Mesenchymal stem cell (in vitro differentiated cells and primary cell): ENCODE measurements around the gene XG.
A peak's percentile ranks its signal among the peaks of the same experiment; 100 is the strongest.

Source experiments
- DNase-seq: peaks from one replicate; pipeline ENCODE4 v3.0.0-alpha.2; 2013
- H2AFZ ChIP-seq: one replicate; pipeline ENCODE4 v1.6.1; 2013; ENCODE audit warnings: low read depth, mild to moderate bottlenecking, control low read depth, inconsistent platforms, low read length, moderate library complexity
- H2AK5ac ChIP-seq: 2 replicates; pipeline ENCODE4 v1.6.1; 2013; ENCODE audit warnings: low read length, moderate library complexity, mild to moderate bottlenecking, inconsistent platforms; ENCODE audit not compliant: severe bottlenecking
- H2BK120ac ChIP-seq: one replicate; pipeline ENCODE4 v1.6.1; 2013; ENCODE audit warnings: low read depth, mild to moderate bottlenecking, inconsistent platforms, low read length, moderate library complexity
- H2BK12ac ChIP-seq, 2 experiments: one replicate each; pipeline ENCODE4 v1.6.1; 2013; ENCODE audit warnings: inconsistent platforms in 2 of 2, low read length in 2 of 2, mild to moderate bottlenecking in 2 of 2, moderate library complexity in 2 of 2, control low read depth in 1 of 2
- H2BK15ac ChIP-seq: one replicate; pipeline ENCODE4 v1.6.1; 2013; ENCODE audit warnings: mild to moderate bottlenecking, low read depth, inconsistent platforms; ENCODE audit not compliant: poor library complexity, severe bottlenecking
- H2BK5ac ChIP-seq: 2 replicates; pipeline ENCODE4 v1.6.1; 2013; ENCODE audit warnings: low read depth, mild to moderate bottlenecking, low read length, control low read depth, inconsistent platforms; ENCODE audit not compliant: poor library complexity, severe bottlenecking
- H3K14ac ChIP-seq, 2 experiments: one replicate each; pipeline ENCODE4 v1.6.1; 2013; ENCODE audit warnings: inconsistent platforms in 2 of 2, low read length in 2 of 2, control low read depth in 1 of 2, mild to moderate bottlenecking in 1 of 2, moderate library complexity in 1 of 2
- H3K18ac ChIP-seq, 2 experiments: one replicate each; pipeline ENCODE4 v1.6.1; 2013; ENCODE audit warnings: inconsistent platforms in 2 of 2, low read length in 2 of 2, control low read depth in 1 of 2, low read depth in 1 of 2, mild to moderate bottlenecking in 1 of 2
- H3K23ac ChIP-seq, 2 experiments: one replicate each; pipeline ENCODE4 v1.6.1; 2013; ENCODE audit warnings: inconsistent platforms in 2 of 2, low read length in 2 of 2, mild to moderate bottlenecking in 2 of 2, moderate library complexity in 2 of 2, control low read depth in 1 of 2
- H3K27ac ChIP-seq: 2 replicates; pipeline ENCODE4 v1.5.1; 2013; ENCODE audit warnings: mild to moderate bottlenecking, moderate library complexity, low read length, control low read depth, inconsistent platforms; ENCODE audit not compliant: poor library complexity, severe bottlenecking
- H3K27me3 ChIP-seq, 2 experiments: 2 replicates each; pipeline versions ENCODE4 v1.6.1 to v1.7.0; 2013; ENCODE audit warnings: low read length in 2 of 2, mild to moderate bottlenecking in 2 of 2, moderate library complexity in 2 of 2, control low read depth in 1 of 2, inconsistent platforms in 1 of 2; ENCODE audit not compliant: control insufficient read depth in 1 of 2, insufficient read depth in 1 of 2
- H3K36me3 ChIP-seq, 2 experiments: 2 replicates each; pipeline versions ENCODE4 v1.6.1 to v1.7.0; 2013; ENCODE audit warnings: low read length in 2 of 2, control low read depth in 1 of 2, inconsistent platforms in 1 of 2, low read depth in 1 of 2, mild to moderate bottlenecking in 1 of 2; ENCODE audit not compliant: insufficient read depth in 2 of 2, control insufficient read depth in 1 of 2
- H3K4ac ChIP-seq, 2 experiments: one replicate each; pipeline ENCODE4 v1.6.1; 2013; ENCODE audit warnings: inconsistent platforms in 2 of 2, low read length in 2 of 2, mild to moderate bottlenecking in 2 of 2, moderate library complexity in 2 of 2, control low read depth in 1 of 2, low read depth in 1 of 2
- H3K4me1 ChIP-seq: 2 replicates; pipeline ENCODE4 v1.6.1; 2013; ENCODE audit warnings: low read depth, low read length, control low read depth; ENCODE audit not compliant: control insufficient read depth, insufficient read depth
- H3K4me2 ChIP-seq: 2 replicates; pipeline ENCODE4 v1.6.1; 2013; ENCODE audit warnings: low read length, mild to moderate bottlenecking, inconsistent platforms; ENCODE audit not compliant: poor library complexity, severe bottlenecking
- H3K4me3 ChIP-seq, 2 experiments: 2 replicates each; pipeline versions ENCODE4 v1.5.1 to v1.7.0; 2013; ENCODE audit warnings: low read length in 2 of 2, mild to moderate bottlenecking in 2 of 2, control low read depth in 1 of 2, low read depth in 1 of 2; ENCODE audit not compliant: insufficient read depth in 1 of 2
- H3K79me1 ChIP-seq: replicated peaks from 2 replicates; pipeline ENCODE4 v1.6.1; 2013; ENCODE audit warnings: mild to moderate bottlenecking, control low read depth, low read length, inconsistent platforms; ENCODE audit not compliant: poor library complexity, severe bottlenecking
- H3K9ac ChIP-seq: 2 replicates; pipeline ENCODE4 v1.7.0; 2013; ENCODE audit warnings: mild to moderate bottlenecking, low read length, moderate library complexity
- H3K9me3 ChIP-seq: 2 replicates; pipeline ENCODE4 v1.7.0; 2013; ENCODE audit warnings: mild to moderate bottlenecking, low read length; ENCODE audit not compliant: control insufficient read depth
- H4K8ac ChIP-seq: one replicate; pipeline ENCODE4 v1.6.1; 2013; ENCODE audit warnings: inconsistent platforms, mild to moderate bottlenecking, low read length, moderate library complexity
- H4K91ac ChIP-seq: one replicate; pipeline ENCODE4 v1.6.1; 2013; ENCODE audit warnings: mild to moderate bottlenecking, low read length, inconsistent platforms
- WGBS: methylation state at CpG from one replicate; pipeline ENCODE4 v1.1.7; 2013; ENCODE audit warnings: mixed read lengths; 5-methylcytosine and 5-hydroxymethylcytosine counted together

The XG gene

DNA sequence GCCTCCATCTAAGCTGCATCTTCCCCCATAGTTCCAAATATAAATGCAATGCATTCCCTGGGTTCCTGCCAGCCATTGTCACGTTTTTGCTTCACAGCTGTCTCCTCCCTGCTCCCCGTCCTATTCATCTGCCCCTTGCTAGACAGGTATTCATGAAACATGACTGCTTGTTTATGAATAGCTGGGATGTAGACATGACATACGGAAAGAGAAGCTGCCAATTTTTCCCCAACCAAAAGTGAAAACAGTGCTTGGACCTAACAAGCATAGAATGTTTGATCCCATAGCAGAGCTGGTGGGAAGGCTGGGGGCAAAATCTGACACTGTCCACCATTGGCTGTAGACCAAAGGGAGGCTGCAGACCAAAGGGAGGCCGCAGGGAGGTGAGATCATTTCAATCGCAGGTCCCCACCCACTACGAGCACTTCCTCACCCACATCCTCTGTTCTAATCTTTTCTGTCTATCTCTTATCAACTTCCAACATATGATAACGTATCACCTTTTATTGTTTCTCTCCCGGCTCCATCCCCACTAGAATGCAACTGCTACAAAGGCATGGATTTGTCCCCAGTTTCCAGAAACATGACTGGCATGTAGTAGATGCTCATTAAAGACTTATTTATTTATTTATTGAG is 68.4 kb downstream of the XG start:
- WGBS, result 87% methylated on average over 5 of the region's 8 CpGs
- Histone ChIP-seq H3K79me1 (no peaks in the 10 kb centered on the region), H2AK5ac (no peak overlapping the region), H3K4me3 (no peak overlapping the region), H3K18ac (no peak overlapping the region), H3K27me3 (peaks cover 0 to 22% of the 10 kb centered on the region in 2 experiments), H3K4me2 (no peak overlapping the region), H3K36me3 (no peaks in the 10 kb centered on the region), H2BK15ac (no peak overlapping the region), H2BK5ac (no peak overlapping the region), H2BK120ac (no peak overlapping the region), H4K91ac (no peak overlapping the region), H3K14ac (no peak overlapping the region), H2AFZ (no peak overlapping the region), H3K27ac (no peak overlapping the region), H3K23ac (no peak overlapping the region), H2BK12ac (no peak overlapping the region), H3K4me1 (no peaks in the 10 kb centered on the region), H3K9ac (no peak overlapping the region), H3K4ac (no peak overlapping the region), H4K8ac (no peak overlapping the region), H3K9me3 (no peaks in the 10 kb centered on the region)
- DNase-seq, result no peak

- no peak overlapping the region for H3K4me2 ChIP-seq
- 82% methylated on average over 9 of the region's 13 CpGs for WGBS
- H3K36me3 ChIP-seq, result no peaks in the 10 kb centered on the region
- no peaks in the 10 kb centered on the region for H3K79me1 ChIP-seq
- H2BK120ac ChIP-seq, result no peak overlapping the region
- no peak overlapping the region for H3K4me3 ChIP-seq
- no peak overlapping the region for H2AFZ ChIP-seq
- peaks cover 2% of the 10 kb centered on the region for H3K4me1 ChIP-seq
- no peaks in the 10 kb centered on the region for H3K9me3 ChIP-seq
- H2AK5ac ChIP-seq, result no peak overlapping the region
- H3K4ac ChIP-seq, result no peak overlapping the region
- no peak overlapping the region for H2BK12ac ChIP-seq
- H3K23ac ChIP-seq, result no peak overlapping the region
- no peak overlapping the region for H3K9ac ChIP-seq
- no peak overlapping the region for H3K27ac ChIP-seq
- no peak overlapping the region for H4K91ac ChIP-seq
- DNase-seq, result no peak
- no peak overlapping the region for H2BK15ac ChIP-seq
- H3K14ac ChIP-seq, result no peak overlapping the region
- H3K18ac ChIP-seq, result no peak overlapping the region
- no peak overlapping the region for H2BK5ac ChIP-seq
- H3K27me3 ChIP-seq, result peaks cover 0 to 44% of the 10 kb centered on the region in 2 experiments
- no peak overlapping the region for H4K8ac ChIP-seq
These were observed 72.1 kb downstream of the XG start for GRCh38 chrX:2823795-2824386.

- H3K27me3 ChIP-seq, result peaks cover 0 to 49% of the 10 kb centered on the region in 2 experiments
- H3K4ac ChIP-seq, result no peak overlapping the region
- H3K4me3 ChIP-seq, result no peak overlapping the region
- no peaks in the 10 kb centered on the region for H3K79me1 ChIP-seq
- no peak overlapping the region for H2BK15ac ChIP-seq
- no peak overlapping the region for H2BK5ac ChIP-seq
- no peak overlapping the region for H4K8ac ChIP-seq
- H3K9me3 ChIP-seq, result no peaks in the 10 kb centered on the region
- H2AFZ ChIP-seq, result no peak overlapping the region
- H3K18ac ChIP-seq, result no peak overlapping the region
- no peak overlapping the region for H4K91ac ChIP-seq
- H2BK120ac ChIP-seq, result no peak overlapping the region
- no peak overlapping the region for H3K9ac ChIP-seq
- no peak overlapping the region for H2AK5ac ChIP-seq
- H3K4me2 ChIP-seq, result no peak overlapping the region
- no peak overlapping the region for H2BK12ac ChIP-seq
- H3K4me1 ChIP-seq, result peaks cover 8% of the 10 kb centered on the region
- H3K23ac ChIP-seq, result no peak overlapping the region
- no peak overlapping the region for H3K27ac ChIP-seq
- no peaks in the 10 kb centered on the region for H3K36me3 ChIP-seq
- no peak for DNase-seq
- H3K14ac ChIP-seq, result no peak overlapping the region
These were observed 73.0 kb downstream of the XG start for GRCh38 chrX:2824886-2825285.

DNA sequence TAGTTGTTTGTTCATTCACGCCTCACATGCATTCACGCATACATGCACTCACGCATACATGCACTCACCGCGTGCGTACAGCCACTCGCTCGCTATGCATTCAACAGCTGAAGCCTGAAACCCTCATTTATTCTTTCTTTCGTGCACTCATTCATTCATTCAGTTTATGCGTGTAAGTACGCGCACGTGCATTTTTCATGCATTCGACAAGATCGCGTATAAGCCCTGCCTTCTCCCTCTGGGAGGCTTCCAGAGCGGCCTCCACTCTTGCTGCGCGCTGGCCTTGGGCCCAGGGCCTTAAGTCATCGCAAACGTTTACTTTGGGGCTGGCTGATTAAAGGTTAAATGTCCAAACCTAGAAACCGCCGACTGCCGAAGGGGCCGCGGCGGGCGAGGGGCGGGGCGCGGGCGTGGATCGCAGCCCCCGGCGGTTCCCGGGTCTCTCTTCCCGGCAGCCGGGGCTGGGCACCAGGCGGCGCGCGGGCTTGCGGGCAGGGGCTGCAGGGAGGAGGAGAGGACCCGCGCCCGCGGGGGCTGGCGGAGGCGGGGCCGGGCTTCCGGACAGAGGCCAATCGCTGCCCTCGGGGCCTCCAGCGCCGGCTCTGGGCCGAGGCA is 76.6 kb downstream of the XG start, which contains the start of gene GYG2:
GYG2 (plus strand) TSS at position 587 of the 615 bp plus-strand sequence. CDS start 1,259 bp downstream, outside the sequence.
- H3K4me2 ChIP-seq, result peak within 1 kb of the TSS; percentile 79
- H3K79me1 ChIP-seq, result peaks cover 1% of the 10 kb centered on the region
- H3K18ac ChIP-seq, result peak within 1 kb of the TSS; percentile 33 to 80
- H4K91ac ChIP-seq, result peak within 1 kb of the TSS; percentile 39
- H3K14ac ChIP-seq, result no peak within 1 kb of the TSS
- H2AFZ ChIP-seq, result no peak within 1 kb of the TSS
- H4K8ac ChIP-seq, result no peak within 1 kb of the TSS
- H3K9me3 ChIP-seq, result no peaks in the 10 kb centered on the region
- H3K9ac ChIP-seq, result no peak within 1 kb of the TSS
- 24% methylated on average over 29 of the region's 56 CpGs for WGBS
- H2BK120ac ChIP-seq, result no peak within 1 kb of the TSS
- H2BK15ac ChIP-seq, result peak within 1 kb of the TSS; percentile 48
- no peak within 1 kb of the TSS for H3K4ac ChIP-seq
- H3K4me3 ChIP-seq, result peak within 1 kb of the TSS; percentile 62 to 71
- H3K23ac ChIP-seq, result peak within 1 kb of the TSS in 1 of 2 experiments; percentile 80
- H2BK5ac ChIP-seq, result no peak within 1 kb of the TSS
- H3K4me1 ChIP-seq, result peaks cover 9% of the 10 kb centered on the region
- no peaks in the 10 kb centered on the region for H3K36me3 ChIP-seq
- H2AK5ac ChIP-seq, result no peak within 1 kb of the TSS
- H2BK12ac ChIP-seq, result no peak within 1 kb of the TSS
- H3K27me3 ChIP-seq, result peaks cover 0 to 59% of the 10 kb centered on the region in 2 experiments
- peak; percentile 45 for DNase-seq
- no peak within 1 kb of the TSS for H3K27ac ChIP-seq
